H1 (cell line): ENCODE measurements around the gene PAQR4.

Experiments used
- ATF3 ChIP-seq: IDR thresholded peaks from 2 replicates; pipeline ENCODE4 v1.6.1; 2011; ENCODE audit warnings: low read depth, mild to moderate bottlenecking, low read length; ENCODE audit not compliant: insufficient read depth
- BCL11A ChIP-seq, 2 experiments: IDR thresholded peaks; one replicate each; pipeline ENCODE4 v1.6.1; 2011; ENCODE audit warnings: low read depth in 2 of 2, low read length in 2 of 2, mild to moderate bottlenecking in 2 of 2
- BRCA1 ChIP-seq: IDR thresholded peaks from 2 replicates; pipeline ENCODE4 v1.6.1; 2012; ENCODE audit warnings: low read depth, low read length, improper control_type of control experiment
- CBX5 ChIP-seq: fragments of 300-800, 300-1000 bp; sonication (generic); IDR thresholded peaks from 2 replicates; pipeline ENCODE4 v1.7.1; 2016; ENCODE audit warnings: antibody characterized with exemption, low read length, low read depth
- CTCF ChIP-seq, 3 experiments: IDR thresholded peaks; 1 replicate in 2 of 3; 2 replicates in 1 of 3; pipeline versions ENCODE4 v1.5.1 to v1.6.1; 2011; ENCODE audit warnings: low read length in 3 of 3, mild to moderate bottlenecking in 3 of 3, inconsistent platforms in 2 of 3, low read depth in 1 of 3, moderate library complexity in 1 of 3; ENCODE audit not compliant: insufficient read depth in 1 of 3; ENCODE audit errors: control extremely low read depth in 1 of 3
- EZH2 ChIP-seq: fragments of 200-600 bp; sonication (generic); IDR thresholded peaks from 2 replicates; pipeline ENCODE4 v1.7.1; 2012; ENCODE audit warnings: low read depth, mild to moderate bottlenecking, moderate library complexity, low read length, inconsistent platforms; ENCODE audit not compliant: severe bottlenecking
- FOSL1 ChIP-seq: IDR thresholded peaks from 2 replicates; pipeline ENCODE4 v1.6.1; 2011; ENCODE audit warnings: mild to moderate bottlenecking, low read depth, low read length, moderate library complexity; ENCODE audit not compliant: insufficient read depth
- MAX ChIP-seq: IDR thresholded peaks from 2 replicates; pipeline ENCODE4 v1.6.1; 2012; ENCODE audit warnings: inconsistent platforms
- POLR2A ChIP-seq, 2 experiments: IDR thresholded peaks; 1 replicate in 1 of 2; 2 replicates in 1 of 2; pipeline ENCODE4 v1.6.1; 2011; ENCODE audit warnings: low read depth in 2 of 2, low read length in 2 of 2, mild to moderate bottlenecking in 2 of 2; ENCODE audit errors: control extremely low read depth in 1 of 2
- RAD21 ChIP-seq, 2 experiments: IDR thresholded peaks in 1 of 2; conservative IDR thresholded peaks in 1 of 2; 2 replicates each; pipeline ENCODE4 v1.6.1; 2011; ENCODE audit warnings: low read depth in 2 of 2, low read length in 2 of 2, improper control_type of control experiment in 1 of 2, inconsistent platforms in 1 of 2, mild to moderate bottlenecking in 1 of 2, moderate library complexity in 1 of 2
- SUZ12 ChIP-seq: fragments of 200-600 bp; sonication (generic); IDR thresholded peaks from 2 replicates; pipeline ENCODE4 v1.6.1; 2012; ENCODE audit warnings: mild to moderate bottlenecking, inconsistent platforms, low read length, moderate library complexity, mixed read lengths
- TAF1 ChIP-seq: IDR thresholded peaks from 2 replicates; pipeline ENCODE4 v1.6.1; 2011; ENCODE audit warnings: mild to moderate bottlenecking, low read depth, low read length
- USF2 ChIP-seq: IDR thresholded peaks from 2 replicates; pipeline ENCODE4 v1.6.1; 2011; ENCODE audit warnings: low read length, improper control_type of control experiment
- ZNF274 ChIP-seq: IDR thresholded peaks from 2 replicates; pipeline ENCODE4 v1.7.0; 2012; ENCODE audit warnings: low read length, borderline replicate concordance; ENCODE audit errors: extremely low read depth

GRCh38 chr16:2950353-2950724, 18.8 kb upstream of the PAQR4 start:
- TF ChIP-seq CTCF (IDR thresholded peaks at IDR 0.05; ENCODE audit: control extremely low read depth in 1 of 3, insufficient read depth in 1 of 3, low read depth in 1 of 3, low read length in 3 of 3): no peak
- TF ChIP-seq POLR2A (IDR thresholded peaks at IDR 0.05; ENCODE audit: control extremely low read depth in 1 of 2, low read depth in 2 of 2, low read length in 2 of 2): no peak
- TF ChIP-seq TAF1: no peak
- TF ChIP-seq ZNF274: no peak
- TF ChIP-seq MAX: no peak
- no peak for TF ChIP-seq FOSL1
- TF ChIP-seq CBX5: no peak
- no peak for TF ChIP-seq BRCA1
- TF ChIP-seq RAD21 (IDR thresholded peaks at IDR 0.05 in 1 of 2, conservative IDR thresholded peaks at IDR 0.05 in 1 of 2; ENCODE audit: low read depth in 2 of 2, low read length in 2 of 2): no peak
- no peak for TF ChIP-seq USF2
- TF ChIP-seq EZH2: no peak
- no peak for TF ChIP-seq ATF3
- no peak for TF ChIP-seq BCL11A (IDR thresholded peaks at IDR 0.05; ENCODE audit: low read depth in 2 of 2, low read length in 2 of 2)
- TF ChIP-seq SUZ12: no peak
